GM13977 (cell line): ENCODE measurements around the gene KCNAB1.

Source experiments
- DNase-seq: peaks from one replicate; pipeline ENCODE4 v3.0.0; 2012; ENCODE audit warnings: low spot score
- in situ Hi-C: fragments of 300-500 bp; cut with MboI; formaldehyde crosslinking; loops from one replicate; pipeline ENCODE4 v1.12.0; 2022; ENCODE audit warnings: low sequenced_read_pairs, low pct_unique_long_range_greater_than_20kb, mixed read lengths, inconsistent platforms; ENCODE audit not compliant: unreplicated experiment
- TF ChIP-seq, protein P1 (sequence below): IDR thresholded peaks from 2 replicates; pipeline ENCODE4 v1.5.1; 2012; ENCODE audit warnings: mild to moderate bottlenecking, control low read depth; ENCODE audit not compliant: insufficient read depth; ENCODE audit errors: extremely low read depth, missing control alignments

KCNAB1 gene

DNA sequence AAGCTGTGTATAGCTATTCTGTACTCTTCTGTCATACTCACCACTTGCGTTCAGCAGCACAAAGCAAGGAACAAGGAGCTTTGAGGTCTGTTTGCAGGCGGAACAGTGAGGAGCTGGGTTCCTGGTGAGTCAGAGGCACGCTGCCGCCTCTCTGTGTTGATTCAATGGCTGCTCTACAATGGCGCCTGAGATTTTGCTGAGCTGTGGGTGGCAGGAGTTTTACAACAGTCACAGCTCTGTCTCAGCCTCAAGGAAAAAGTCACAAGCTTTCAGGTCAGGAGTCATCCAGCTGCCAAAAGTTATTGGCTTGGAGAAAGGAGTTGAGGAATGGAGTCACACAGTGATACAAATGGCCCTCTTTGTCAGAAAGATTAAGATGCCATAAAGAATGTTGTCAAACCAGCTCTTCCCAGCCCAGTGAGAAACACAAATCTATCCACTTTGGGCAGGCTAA, 336.4 kb downstream of the KCNAB1 start:
- TF ChIP-seq, protein P1, sequence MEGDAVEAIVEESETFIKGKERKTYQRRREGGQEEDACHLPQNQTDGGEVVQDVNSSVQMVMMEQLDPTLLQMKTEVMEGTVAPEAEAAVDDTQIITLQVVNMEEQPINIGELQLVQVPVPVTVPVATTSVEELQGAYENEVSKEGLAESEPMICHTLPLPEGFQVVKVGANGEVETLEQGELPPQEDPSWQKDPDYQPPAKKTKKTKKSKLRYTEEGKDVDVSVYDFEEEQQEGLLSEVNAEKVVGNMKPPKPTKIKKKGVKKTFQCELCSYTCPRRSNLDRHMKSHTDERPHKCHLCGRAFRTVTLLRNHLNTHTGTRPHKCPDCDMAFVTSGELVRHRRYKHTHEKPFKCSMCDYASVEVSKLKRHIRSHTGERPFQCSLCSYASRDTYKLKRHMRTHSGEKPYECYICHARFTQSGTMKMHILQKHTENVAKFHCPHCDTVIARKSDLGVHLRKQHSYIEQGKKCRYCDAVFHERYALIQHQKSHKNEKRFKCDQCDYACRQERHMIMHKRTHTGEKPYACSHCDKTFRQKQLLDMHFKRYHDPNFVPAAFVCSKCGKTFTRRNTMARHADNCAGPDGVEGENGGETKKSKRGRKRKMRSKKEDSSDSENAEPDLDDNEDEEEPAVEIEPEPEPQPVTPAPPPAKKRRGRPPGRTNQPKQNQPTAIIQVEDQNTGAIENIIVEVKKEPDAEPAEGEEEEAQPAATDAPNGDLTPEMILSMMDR = no peak
- no peak for DNase-seq
- in situ Hi-C loops = no loop called here

DNA sequence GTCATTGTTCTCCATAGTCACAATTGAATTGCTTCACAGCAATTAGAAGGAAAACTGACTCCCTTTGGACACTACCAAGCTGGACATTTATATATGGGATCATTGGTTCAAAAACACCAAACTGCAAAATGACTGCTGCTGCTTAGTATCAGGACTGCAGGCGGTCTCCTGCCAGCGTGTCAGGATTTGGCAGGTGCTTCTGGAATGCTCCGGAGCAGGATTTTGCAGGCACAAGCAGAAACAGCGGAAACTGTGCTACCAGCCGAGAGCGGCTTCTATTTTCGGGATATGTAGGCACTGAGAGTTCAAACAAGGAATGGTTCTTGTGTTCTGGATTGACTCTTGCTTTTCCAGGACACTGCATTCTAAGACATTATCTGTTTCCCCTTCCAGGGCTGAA, 339.1 kb downstream of the KCNAB1 start:
- TF ChIP-seq, protein P1 = no peak
- in situ Hi-C loops = no loop called here
- DNase-seq = no peak

DNA sequence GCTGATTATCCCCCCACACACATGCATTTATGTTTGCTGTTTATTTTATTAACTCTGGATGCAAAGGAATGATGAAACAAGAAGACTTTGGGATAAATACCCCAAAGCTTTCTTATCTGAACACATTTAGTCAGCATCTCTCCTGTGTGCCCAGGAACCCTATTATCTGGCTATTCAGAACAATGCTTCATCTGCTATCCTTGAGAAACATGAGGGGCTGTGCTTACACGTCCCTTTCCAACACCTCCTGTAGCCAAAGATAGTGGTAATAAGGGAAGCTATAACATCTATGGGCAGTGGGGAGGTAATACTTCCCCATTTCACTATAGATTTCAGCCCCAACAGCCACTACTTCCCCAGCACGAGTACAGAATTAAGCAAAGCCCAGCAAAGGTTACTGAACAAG, 339.8 kb downstream of the KCNAB1 start:
- in situ Hi-C loops = no loop called here
- no peak for DNase-seq
- TF ChIP-seq, protein P1 = no peak

DNA sequence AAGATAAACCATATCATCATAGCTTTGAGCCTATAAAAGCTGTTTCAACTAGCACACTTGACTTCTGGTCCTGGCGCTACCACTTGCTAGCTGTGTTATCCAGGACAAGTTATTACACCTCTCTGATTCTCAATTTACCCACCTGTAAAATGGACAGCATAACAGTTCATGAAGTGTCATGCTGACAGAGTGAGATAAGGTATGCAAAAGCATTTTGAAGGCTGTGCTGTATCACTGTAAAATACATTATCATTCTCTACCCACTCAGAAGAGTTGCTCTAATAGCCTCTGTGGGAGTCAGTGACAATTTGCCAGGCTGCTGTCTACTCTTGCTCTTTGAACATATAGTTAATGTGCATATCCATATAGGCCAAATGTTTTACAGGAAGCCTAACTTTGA, 341.5 kb downstream of the KCNAB1 start:
- DNase-seq = no peak
- TF ChIP-seq, protein P1 = no peak
- in situ Hi-C loops = no loop called here

DNA sequence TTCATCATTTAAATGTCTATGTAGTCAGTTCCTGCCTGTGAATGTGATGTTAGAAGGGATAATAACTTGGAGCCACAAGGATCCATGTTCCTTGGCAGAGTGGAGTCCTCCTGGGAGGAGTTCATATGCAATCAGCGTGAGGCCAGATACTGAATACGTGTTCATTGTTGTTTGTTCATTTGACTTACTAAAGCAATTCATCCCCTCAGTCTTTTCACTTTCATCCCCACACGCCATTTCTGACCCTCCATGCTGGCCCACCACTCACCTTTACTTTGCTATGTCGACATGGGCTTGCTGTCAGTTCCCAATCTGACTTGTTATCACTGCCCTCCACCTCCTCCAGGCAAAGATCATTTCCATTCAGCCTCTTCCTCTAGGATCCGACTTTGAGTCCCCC, 342.7 kb downstream of the KCNAB1 start:
- DNase-seq = no peak
- in situ Hi-C loops = no loop called here
- TF ChIP-seq, protein P1 = no peak

DNA sequence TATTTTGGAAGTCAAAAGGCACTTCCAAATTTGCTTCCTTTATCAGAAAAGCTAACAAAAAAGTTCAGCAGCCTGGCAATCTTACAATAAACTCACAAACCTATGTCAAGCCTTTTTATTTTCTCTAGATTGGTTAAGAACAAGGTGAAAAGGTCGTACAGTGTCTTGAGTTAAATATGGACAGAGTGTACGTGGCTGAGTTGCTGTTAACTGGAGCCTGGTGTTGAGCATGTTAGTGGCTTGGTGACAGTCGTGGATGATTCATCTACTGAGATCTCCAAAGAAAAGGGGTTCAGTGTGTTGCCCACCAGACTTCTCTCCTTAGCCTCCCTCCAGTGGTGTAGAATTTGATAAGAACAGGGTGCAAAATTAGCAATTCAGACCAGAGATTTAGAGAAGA, 344.8 kb downstream of the KCNAB1 start:
- TF ChIP-seq, protein P1 = no peak
- no peak for DNase-seq
- in situ Hi-C loops = no loop called here

DNA sequence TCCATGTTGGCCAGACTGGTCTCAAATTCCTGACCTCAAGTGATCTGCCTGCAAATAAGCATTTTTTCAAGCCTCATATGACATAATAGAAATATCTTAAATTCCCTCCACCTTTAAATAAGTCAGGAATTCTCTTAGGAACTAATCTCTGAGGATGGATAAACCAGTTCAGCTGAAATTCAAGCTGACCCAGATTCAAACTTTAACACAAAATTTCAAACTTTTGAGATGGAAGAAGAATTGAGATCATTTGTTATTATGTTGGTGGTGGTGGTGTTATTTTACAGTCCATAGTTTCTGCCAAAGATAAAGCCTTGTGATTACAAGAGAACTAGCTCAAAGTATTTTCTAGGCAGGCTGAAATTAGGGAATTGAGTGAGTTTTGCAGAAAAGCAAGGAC, 349.1 kb downstream of the KCNAB1 start:
- no peak for DNase-seq
- in situ Hi-C loops = no loop called here
- TF ChIP-seq, protein P1 = no peak
